T-helper 22 cell (primary cell): ENCODE results near the gene ESRRA.
"Not testable (repeated sequence)": the region's sequence is repeated elsewhere in the genome, so short reads cannot be mapped to it uniquely, and the experiment has no call there.

Experiments used
- DNase-seq: peaks from one replicate; pipeline ENCODE4 v3.0.0-alpha.2; 2020; ENCODE audit warnings: low read depth

ESRRA gene

DNA sequence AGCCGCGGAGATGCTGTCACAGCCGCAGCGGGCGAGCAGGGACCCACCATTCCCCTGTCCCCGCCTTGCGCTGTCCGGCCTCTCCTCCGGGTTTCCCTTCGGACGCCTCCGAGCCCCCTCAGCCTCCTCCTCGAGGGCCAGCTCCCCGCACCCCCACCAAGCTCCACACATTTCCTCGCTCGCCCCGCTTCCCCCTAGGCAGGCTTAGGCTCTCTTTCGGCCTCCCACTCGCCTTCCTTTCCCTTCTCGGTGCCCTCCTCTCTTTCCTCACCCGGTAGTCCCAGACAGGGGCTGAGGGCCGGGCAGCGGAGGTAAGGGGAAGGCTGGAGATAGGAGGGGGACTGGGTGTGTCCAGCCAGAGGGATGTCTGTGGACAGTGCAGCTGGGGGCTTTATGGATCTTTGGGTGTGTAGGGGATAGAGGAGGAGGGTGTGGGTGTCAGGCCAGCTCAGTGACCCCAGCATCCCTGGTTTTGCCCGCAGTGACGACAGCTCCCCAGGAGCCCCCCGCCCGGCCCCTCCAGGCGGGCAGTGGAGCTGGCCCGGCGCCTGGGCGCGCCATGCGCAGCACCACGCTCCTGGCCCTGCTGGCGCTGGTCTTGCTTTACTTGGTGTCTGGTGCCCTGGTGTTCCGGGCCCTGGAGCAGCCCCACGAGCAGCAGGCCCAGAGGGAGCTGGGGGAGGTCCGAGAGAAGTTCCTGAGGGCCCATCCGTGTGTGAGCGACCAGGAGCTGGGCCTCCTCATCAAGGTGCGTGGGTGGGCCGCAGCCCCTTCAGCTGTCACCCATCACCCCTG lies 12.7 kb upstream of the ESRRA start:
- DNase-seq: no peak

DNA sequence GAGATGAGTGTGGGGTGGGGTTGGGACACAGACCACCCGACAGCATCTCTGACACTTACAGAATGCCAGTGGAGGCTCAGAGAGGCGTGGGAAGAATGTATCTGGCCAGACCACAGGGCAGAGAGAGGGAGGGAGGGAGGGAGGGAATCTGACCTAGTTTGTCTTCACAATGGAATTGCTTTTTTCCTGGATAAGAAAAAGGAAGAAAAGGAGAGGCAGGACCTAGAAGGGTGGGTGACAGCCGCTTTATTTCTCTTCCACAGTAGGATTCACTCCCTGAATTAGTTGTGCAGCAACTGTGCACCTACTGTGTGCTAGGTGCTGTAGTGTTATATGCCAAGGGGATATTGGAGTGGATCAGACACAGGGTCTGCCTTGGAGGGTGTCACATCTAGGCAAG lies 10.6 kb upstream of the ESRRA start:
- DNase-seq: no peak

DNA sequence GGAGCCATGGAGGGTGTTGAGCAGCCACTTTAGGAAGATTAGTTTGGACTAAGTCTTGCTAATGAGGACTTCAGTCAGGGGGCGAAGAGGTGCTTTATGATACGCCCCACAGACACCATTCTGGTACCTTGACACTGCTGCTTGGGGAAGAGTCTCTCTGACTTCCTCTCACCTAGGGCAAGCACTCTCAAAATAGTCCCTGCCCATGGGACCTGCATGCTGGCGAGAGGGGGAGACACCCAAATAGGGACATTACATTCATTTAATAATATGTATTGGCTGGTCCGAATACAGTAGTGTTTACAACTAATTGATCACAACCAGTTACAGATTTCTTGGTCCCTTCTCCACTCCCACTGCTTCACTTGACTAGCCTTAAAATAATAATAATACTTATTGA lies 9.6 kb upstream of the ESRRA start:
- no peak for DNase-seq

DNA sequence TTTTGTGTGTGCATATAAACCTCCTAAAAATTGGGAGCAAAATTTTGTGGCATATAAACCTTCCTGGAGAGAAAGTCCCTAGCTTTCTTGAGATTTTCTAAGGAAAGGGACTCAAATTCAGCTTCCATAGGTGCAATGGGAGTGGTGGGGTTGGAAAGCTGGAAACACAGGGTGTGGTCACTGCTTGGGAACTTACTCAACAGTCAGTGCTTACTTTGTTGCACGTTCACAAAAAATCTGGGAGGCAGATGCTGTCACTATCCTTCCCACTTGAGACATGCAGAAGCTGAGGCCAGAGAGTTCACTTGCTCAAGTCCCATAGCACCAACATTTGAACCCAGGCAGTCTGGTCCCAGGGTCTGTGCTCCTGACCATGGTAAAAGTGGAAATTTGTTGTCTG lies 9.1 kb upstream of the ESRRA start:
- no peak for DNase-seq

DNA sequence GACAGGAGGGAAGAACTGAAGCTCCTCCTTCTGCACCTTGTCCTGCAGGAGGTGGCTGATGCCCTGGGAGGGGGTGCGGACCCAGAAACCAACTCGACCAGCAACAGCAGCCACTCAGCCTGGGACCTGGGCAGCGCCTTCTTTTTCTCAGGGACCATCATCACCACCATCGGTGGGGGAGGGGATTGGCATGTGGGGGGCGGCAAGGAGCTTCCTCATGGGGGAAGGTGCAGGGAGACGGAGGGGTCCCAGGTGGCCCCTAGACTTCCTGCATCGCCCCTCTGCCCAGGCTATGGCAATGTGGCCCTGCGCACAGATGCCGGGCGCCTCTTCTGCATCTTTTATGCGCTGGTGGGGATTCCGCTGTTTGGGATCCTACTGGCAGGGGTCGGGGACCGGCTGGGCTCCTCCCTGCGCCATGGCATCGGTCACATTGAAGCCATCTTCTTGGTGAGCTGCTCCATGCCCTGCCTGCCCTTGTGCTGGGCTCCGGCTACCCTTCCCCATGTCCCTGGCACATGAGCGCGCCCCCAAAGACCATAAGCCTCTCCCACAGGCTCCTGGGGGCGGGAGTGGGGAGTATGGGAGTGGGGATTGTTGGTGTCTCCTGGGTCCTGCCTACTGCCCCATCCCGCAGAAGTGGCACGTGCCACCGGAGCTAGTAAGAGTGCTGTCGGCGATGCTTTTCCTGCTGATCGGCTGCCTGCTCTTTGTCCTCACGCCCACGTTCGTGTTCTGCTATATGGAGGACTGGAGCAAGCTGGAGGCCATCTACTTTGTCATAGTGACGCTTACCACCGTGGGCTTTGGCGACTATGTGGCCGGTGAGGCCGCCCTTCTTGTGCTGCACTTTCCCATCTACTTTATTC lies 8.3 kb upstream of the ESRRA start:
- DNase-seq: no peak

DNA sequence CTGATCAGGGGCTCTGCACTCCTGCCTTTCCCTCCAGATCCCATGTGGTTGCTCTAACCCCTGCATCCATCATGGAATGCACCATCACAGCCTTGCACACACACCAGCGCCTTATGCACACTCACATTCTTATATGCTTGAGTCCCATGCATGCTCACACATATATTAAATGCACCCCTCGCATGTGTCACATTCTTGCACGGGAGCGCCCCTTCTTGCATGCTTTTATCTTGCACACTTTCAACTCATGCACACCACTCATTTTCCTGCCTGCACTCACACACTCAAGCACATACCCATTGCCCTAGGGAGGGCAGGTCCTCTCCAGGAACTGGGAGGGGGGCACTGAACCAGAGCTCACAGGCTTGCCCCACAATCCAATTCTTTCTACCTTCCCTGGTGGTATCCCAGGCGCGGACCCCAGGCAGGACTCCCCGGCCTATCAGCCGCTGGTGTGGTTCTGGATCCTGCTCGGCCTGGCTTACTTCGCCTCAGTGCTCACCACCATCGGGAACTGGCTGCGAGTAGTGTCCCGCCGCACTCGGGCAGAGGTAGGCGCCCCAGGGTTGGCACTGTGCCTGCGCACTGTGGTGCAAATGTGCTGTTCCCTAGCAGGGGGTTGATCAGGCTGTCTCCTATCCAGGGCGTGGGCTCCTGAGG lies 7.5 kb upstream of the ESRRA start:
- no peak for DNase-seq

DNA sequence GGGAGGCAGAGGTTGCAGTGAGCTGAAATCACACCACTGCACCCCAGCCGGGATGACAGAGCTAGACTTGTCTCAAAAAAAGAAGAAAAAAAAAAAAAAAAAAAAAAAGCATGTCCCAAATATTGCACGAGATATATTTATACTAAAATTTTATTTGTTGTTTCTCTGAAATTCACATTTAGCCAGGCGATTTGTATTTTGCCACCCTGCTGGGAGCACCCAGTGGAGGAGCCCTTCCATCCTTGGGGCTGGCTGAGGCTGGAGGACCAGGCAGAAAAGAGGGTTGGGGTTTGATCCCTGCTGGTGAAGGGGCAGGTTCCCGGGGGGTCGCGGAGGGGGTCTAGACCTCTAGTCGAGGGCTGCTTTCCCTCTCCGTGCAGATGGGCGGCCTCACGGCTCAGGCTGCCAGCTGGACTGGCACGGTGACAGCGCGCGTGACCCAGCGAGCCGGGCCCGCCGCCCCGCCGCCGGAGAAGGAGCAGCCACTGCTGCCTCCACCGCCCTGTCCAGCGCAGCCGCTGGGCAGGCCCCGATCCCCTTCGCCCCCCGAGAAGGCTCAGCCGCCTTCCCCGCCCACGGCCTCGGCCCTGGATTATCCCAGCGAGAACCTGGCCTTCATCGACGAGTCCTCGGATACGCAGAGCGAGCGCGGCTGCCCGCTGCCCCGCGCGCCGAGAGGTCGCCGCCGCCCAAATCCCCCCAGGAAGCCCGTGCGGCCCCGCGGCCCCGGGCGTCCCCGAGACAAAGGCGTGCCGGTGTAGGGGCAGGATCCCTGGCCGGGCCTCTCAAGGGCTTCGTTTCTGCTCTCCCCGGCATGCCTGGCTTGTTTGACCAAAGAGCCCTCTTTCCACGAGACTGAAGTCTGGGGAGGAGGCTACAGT lies 6.1 kb upstream of the ESRRA start:
- DNase-seq: no peak

DNA sequence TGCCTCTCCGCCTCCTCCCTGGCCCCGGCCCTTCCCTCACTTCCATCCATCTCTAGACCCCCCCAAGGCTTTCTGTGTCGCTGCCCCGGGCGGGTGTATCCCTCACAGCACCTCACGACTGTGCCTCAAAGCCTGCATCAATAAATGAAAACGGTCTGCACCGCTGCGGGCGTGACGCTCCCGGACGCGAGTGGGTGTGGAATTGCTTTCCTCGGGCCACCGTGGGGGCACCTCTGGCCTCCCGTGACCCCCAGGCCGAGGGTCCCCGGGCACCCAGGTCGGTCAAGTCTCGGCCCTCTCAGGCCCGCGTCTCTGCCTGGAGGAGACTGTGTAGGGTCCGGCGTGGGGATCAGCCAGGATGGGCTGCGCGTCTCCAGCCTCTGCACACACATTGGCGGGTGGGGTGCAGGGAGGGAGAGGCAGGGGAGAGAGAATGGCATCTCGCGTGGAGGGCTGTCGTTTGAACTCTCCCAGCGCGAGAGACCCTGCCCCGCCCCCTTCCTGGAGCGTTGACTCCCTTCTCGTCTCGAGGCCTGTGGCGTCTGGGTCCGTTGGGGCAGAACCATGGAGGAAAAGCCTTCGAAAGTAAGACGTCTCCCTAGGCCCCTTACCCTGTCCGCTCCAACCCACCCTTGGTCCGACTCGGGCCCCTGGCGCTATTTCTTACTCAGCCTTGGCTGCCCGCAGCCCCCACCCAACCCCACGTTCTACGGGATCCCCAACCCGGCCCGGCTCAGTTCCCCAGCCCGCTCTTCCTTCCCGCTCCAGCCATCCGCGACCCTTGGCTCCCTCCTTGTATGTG lies 5.3 kb upstream of the ESRRA start, which contains the start of gene CATSPERZ:
CATSPERZ (plus strand) TSS at position 512 of the 802 bp plus-strand sequence; CDS start at position 565, 53 bp downstream.
- DNase-seq: no peak

DNA sequence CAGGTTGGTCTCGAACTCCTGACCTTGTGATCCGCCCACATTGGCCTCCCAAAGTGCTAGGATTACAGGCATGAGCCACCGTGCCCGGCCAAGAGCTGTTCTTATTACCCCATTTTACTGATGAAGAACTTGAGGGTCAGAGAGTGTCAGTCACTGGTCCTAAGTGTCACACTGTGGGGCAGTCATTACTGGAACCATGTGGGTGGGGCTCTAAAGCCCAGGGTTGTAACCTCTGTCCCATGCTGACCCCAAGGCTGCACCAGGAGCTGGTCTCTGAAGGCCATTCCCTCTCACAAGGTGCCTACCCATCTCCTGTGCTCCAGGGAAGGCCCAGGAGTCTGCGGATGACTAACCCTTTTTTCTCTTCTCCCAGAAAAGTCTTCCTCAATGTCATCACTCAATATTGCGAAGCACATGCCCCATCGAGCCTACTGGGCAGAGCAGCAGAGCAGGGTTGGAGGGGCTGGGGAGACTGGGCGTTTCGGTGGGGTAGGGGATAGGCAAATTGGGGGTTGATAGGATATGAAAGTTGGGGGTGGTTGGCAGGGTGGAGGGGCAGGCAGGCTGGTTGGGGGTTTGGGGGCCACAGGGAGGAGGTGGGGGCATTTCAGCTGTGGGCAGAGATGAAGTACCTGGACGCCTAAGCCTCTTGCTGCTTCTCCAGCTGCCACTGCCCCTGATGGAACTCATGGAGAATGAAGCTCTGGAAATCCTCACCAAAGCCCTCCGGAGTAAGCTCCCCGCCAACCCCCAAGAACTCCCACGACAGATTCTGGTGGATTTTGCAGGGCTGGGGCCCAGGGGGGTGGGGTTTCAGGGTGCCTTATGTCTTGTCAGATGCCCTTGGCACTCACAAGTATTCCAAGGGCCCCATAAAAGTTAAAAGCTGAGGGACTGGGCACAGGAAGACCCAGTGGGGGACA lies 2.0 kb upstream of the ESRRA start:
- no peak for DNase-seq

DNA sequence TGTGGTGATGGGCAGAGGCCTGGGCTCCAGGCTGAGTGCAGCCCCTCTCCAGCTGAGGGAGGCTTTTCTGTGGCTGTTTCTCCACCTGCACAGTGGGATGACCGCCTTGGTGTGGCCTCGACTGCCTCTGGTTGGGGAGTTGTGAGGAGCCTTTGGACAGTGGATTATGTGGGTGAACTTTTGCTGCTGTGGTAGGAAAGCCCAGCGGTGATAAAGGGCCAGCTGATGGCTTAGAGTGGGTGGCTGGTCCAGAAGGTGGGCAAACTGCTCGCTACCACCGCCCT lies 1.4 kb upstream of the ESRRA start:
- no peak for DNase-seq

DNA sequence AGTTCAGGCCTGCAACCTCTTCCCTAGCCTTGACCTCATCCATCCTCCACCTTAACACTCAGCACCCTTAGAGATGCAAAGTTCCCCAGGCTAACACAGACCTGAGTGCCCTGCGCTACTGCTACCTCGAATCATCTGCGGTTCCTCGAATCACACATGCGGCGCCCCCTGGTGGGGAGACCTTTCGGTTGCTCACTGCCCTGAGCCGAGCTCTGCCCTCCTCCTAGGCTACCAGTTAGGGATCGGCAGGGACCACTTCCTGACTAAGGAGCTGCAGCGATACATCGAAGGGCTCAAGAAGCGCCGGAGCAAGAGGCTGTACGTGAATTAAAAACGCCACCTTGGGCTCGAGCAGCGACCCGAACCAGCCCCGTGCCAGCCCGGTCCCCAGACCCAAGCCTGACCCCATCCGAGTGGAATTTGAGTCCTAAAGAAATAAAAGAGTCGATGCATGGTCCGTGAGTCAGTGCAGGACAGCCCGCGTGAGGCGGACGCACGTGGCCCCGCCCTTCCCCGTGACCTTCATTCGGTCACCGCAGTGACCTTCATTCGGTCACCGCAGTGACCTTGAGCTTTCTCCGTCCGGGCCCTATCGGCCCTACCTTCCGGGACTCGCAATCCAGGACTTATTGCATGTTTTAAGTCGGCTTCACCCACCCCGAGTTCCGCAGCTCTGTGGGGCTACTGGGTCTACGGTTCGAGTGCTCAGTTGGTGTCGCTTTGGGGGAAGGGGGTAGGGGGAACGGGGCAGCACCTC lies 830 bp upstream of the ESRRA start:
- DNase-seq: peak; percentile 74

DNA sequence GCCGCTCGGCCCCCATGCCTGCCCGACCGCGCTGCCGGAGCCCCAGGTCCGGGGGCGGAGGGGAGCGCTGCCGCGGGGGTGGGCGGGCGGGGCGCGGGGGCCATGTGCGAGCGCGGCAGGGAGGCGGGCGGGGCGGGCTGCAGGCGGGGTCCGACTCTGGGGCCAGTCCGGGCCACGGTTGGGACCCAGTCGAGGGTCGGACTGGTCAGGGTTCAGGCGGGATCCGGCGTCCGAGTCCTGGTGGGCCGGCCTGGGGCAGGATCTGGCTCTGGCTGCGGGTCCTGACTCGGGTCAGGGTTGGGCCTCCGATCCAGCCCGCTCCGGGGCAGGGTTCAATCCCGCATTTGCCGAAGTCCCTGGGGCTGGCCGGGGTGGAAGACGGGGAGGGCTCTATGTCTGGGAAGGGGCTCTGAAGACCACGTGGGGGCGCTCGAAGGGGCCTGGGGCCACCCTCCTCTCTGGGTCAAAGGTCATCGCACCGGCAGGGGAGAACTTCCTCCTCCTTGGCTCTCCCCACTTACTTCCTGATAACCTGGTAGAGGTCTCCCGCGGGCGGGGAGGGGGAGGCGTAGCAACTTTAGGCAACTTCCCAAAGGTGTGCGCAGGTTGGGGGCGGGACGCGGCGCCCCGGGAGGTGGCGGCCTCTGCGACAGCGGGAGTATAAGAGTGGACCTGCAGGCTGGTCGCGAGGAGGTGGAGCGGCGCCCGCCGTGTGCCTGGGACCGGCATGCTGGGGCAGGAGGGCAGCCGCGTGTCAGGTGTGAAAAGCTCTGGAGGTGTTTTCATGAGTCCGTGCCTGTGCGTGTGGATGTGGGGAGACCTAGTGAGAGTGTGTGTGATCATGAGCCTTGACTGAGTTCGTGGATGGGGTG lies 603 bp downstream of the ESRRA start:
- peak; percentile 72 for DNase-seq

DNA sequence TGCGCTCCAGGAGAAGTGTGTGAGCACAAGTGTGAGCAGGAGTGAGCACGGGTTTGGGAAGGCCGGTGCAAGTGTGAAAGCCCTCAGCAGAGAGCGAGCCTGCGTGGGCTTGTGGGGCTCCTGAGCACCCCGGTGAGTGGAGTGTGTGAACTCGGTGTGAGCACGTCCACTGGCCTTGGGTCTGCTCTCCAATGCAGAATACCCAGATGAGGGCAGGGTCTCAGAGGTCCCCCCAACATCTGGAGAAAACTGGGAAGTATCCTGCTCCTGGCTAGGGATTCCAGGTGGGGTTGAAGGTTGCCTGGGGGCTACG lies 1.2 kb downstream of the ESRRA start:
- DNase-seq: no peak

DNA sequence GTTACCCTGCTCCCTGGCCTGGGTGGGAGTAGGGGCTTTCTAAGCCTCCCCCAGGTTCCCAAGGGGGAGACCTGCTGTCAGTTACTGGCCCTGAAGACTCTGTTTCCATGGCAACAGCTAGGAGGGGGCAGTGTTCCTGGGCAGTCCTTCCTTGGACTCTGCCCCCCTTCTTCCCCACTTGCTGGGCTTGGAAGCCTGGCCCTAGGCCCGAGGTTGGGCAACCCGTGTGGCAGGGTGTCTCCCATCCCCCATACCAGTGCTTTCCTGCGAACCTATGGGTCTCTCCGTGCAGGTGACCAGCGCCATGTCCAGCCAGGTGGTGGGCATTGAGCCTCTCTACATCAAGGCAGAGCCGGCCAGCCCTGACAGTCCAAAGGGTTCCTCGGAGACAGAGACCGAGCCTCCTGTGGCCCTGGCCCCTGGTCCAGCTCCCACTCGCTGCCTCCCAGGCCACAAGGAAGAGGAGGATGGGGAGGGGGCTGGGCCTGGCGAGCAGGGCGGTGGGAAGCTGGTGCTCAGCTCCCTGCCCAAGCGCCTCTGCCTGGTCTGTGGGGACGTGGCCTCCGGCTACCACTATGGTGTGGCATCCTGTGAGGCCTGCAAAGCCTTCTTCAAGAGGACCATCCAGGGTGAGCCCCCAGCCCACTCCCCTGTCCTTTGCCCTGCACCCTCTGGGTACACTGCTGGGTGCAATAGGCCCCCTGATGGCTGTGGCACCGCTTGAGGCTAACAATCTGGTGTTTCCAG lies 1.7 kb downstream of the ESRRA start:
- DNase-seq: no peak

DNA sequence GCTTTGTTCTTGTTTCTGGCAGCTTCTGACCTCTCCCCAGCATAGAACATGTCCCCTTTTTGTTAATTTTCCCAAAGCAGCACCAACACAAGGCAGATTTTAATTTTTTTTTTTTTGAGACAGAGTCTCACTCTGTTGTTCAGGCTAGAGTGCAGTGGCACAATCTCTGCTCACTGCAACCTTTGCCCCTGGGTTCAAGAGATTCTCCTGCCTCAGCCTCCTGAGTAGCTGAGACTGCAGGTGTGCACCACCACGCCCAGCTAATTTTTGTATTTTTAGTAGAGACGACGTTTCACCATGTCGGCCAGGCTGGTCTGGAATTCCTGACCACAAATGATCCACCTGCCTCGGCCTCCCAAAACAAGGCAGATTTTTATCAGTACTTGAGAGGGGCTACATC lies 2.5 kb downstream of the ESRRA start:
- not testable (repeated sequence) for DNase-seq

DNA sequence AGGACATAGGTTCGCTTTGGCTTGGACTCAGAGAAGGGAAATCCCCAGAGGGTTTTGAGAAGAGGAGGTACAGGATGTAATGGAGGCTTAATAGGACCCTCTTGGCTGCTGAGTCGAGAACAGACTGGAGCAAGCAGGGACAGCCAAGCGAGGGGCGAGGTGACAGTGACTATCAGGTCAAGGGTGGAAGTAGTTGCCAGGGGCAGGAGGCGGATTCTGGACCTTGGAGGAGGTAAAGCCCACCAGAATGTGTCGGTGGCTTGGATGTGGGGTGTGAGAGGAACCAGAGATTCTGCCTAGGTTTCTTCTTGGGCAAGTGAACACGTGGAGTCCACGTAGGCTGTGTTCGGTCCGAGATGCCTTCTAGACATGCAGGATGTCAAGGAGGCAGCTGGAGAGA lies 7.6 kb downstream of the ESRRA start:
- no peak for DNase-seq

DNA sequence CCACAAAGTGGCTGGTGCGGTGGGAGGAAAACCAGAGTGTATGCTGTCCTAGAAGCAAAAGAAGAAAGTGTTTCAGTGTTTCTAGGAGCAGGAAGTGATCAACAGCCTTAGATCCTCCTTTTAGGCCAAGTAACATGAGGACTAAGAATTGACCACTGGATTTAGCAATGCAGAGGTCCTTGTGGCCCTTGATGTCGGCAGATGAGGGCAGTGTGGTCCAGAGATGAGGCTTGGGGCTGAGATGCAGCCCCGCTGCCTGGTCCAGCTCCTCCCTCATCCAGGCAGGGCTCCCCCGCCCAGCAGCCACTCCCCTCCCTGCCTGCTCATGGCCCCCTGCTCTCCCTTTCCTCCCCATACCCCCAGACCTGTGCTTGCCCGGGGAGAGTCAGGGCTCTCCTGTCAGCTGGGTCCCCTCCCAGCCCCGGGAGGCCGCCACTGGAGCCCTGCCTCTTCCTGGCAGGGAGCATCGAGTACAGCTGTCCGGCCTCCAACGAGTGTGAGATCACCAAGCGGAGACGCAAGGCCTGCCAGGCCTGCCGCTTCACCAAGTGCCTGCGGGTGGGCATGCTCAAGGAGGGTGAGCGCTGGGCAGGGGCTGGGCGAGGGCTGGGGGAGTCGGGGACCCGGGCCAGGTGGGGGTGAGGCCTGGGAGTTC lies 8.3 kb downstream of the ESRRA start:
- DNase-seq: no peak
